KMS-11 (cell line): ENCODE measurements around the gene MARK1.

Source experiments
- H2AFZ ChIP-seq: fragments of 200-600 bp; sonication (generic); 2 replicates; pipeline ENCODE4 v1.6.1; 2016; ENCODE audit warnings: antibody characterized with exemption, mixed run types, low read depth
- H3K27ac ChIP-seq: fragments of 200-600 bp; sonication (generic); 2 replicates; pipeline ENCODE4 v1.6.1; 2016; ENCODE audit warnings: mild to moderate bottlenecking, mixed run types
- H3K27me3 ChIP-seq: fragments of 200-600 bp; sonication (generic); 2 replicates; pipeline ENCODE4 v1.6.1; 2017; ENCODE audit warnings: mild to moderate bottlenecking, low read depth, mixed run types, moderate library complexity; ENCODE audit not compliant: insufficient read depth
- H3K36me3 ChIP-seq: fragments of 200-600 bp; sonication (generic); 2 replicates; pipeline ENCODE4 v1.6.1; 2017; ENCODE audit warnings: mild to moderate bottlenecking, mixed run types; ENCODE audit not compliant: insufficient read depth
- H3K4me1 ChIP-seq: fragments of 200-600 bp; sonication (generic); 2 replicates; pipeline ENCODE4 v1.6.1; 2016; ENCODE audit warnings: mild to moderate bottlenecking, low read depth, mixed run types; ENCODE audit not compliant: poor library complexity, severe bottlenecking
- H3K4me2 ChIP-seq: fragments of 200-600 bp; sonication (generic); 2 replicates; pipeline ENCODE4 v1.7.0; 2016; ENCODE audit warnings: mild to moderate bottlenecking, mixed run types
- H3K4me3 ChIP-seq: fragments of 200-600 bp; sonication (generic); IDR thresholded peaks from 2 replicates; pipeline ENCODE4 v1.6.1; 2017; ENCODE audit warnings: low read depth, low read length, mixed read lengths; ENCODE audit not compliant: insufficient read depth
- H3K79me2 ChIP-seq: fragments of 200-600 bp; sonication (generic); 2 replicates; pipeline ENCODE4 v1.6.1; 2016; ENCODE audit warnings: low read depth, mixed run types; ENCODE audit not compliant: insufficient read depth
- H3K9ac ChIP-seq: fragments of 200-600 bp; sonication (generic); 2 replicates; pipeline ENCODE4 v1.6.1; 2016; ENCODE audit warnings: mild to moderate bottlenecking, mixed run types
- H4K20me1 ChIP-seq: fragments of 200-600 bp; sonication (generic); 2 replicates; pipeline ENCODE4 v1.6.1; 2016; ENCODE audit warnings: mild to moderate bottlenecking, mixed run types; ENCODE audit not compliant: insufficient read depth
- CTCF ChIP-seq: fragments of 200-600 bp; sonication (generic); conservative IDR thresholded peaks from 2 replicates; pipeline ENCODE4 v1.6.1; 2017; ENCODE audit warnings: low read depth, mild to moderate bottlenecking, antibody characterized with exemption, low read length, moderate library complexity, mixed read lengths

The MARK1 gene

GRCh38 chr1:220700556-220701179, 172.7 kb downstream of the MARK1 start:
- Histone ChIP-seq H3K36me3 (no peaks in the 10 kb centered on the region), H4K20me1 (no peaks in the 10 kb centered on the region), H3K27ac (no peak overlapping the region), H2AFZ (no peak overlapping the region), H3K4me1 (no peaks in the 10 kb centered on the region), H3K4me3 (no peak overlapping the region), H3K79me2 (no peaks in the 10 kb centered on the region), H3K9ac (no peak overlapping the region), H3K27me3 (no peaks in the 10 kb centered on the region), H3K4me2 (no peak overlapping the region)
- TF ChIP-seq CTCF: no peak

GRCh38 chr1:220701974-220702373, 174.0 kb downstream of the MARK1 start:
- Histone ChIP-seq H2AFZ (no peak overlapping the region), H3K27me3 (no peaks in the 10 kb centered on the region), H3K9ac (no peak overlapping the region), H3K4me1 (no peaks in the 10 kb centered on the region), H3K79me2 (no peaks in the 10 kb centered on the region), H3K4me2 (no peak overlapping the region), H3K27ac (no peak overlapping the region), H3K36me3 (no peaks in the 10 kb centered on the region), H4K20me1 (no peaks in the 10 kb centered on the region), H3K4me3 (no peak overlapping the region)
- no peak for TF ChIP-seq CTCF

GRCh38 chr1:220702733-220703270, 174.9 kb downstream of the MARK1 start:
- Histone ChIP-seq H3K36me3 (no peaks in the 10 kb centered on the region), H3K9ac (no peak overlapping the region), H3K79me2 (no peaks in the 10 kb centered on the region), H3K4me2 (no peak overlapping the region), H3K4me1 (no peaks in the 10 kb centered on the region), H3K27me3 (no peaks in the 10 kb centered on the region), H3K4me3 (no peak overlapping the region), H4K20me1 (no peaks in the 10 kb centered on the region), H3K27ac (no peak overlapping the region), H2AFZ (no peak overlapping the region)
- no peak for TF ChIP-seq CTCF

GRCh38 chr1:220703305-220703704, 175.4 kb downstream of the MARK1 start:
- H3K9ac ChIP-seq: no peak overlapping the region
- no peaks in the 10 kb centered on the region for H4K20me1 ChIP-seq
- no peaks in the 10 kb centered on the region for H3K27me3 ChIP-seq
- no peak overlapping the region for H3K4me3 ChIP-seq
- H3K79me2 ChIP-seq: no peaks in the 10 kb centered on the region
- H3K4me1 ChIP-seq: no peaks in the 10 kb centered on the region
- H3K27ac ChIP-seq: no peak overlapping the region
- TF ChIP-seq CTCF: no peak
- H3K36me3 ChIP-seq: no peaks in the 10 kb centered on the region
- H3K4me2 ChIP-seq: no peak overlapping the region
- no peak overlapping the region for H2AFZ ChIP-seq
